Peyer's patch (tissue), 4 donors: ENCODE results near the gene CD9. TPM values are rescaled to one million over a fixed set of nuclear protein-coding genes. Genes with fewer than 3 reads are reported as not detected.

Experiments used
- DNase-seq, 3 donors: peaks; one replicate each; pipeline ENCODE4 v3.0.0-alpha.2; 2017 to 2019
- H3K27ac ChIP-seq, 4 donors: fragments of 200-600 bp; sonication (generic); one replicate each; pipeline ENCODE4 v1.5.1; 2016 to 2019
- H3K27me3 ChIP-seq, 2 donors: fragments of 200-600 bp; sonication (generic); one replicate each; pipeline ENCODE4 v1.5.1; 2019
- H3K36me3 ChIP-seq, 3 donors: fragments of 200-600 bp; sonication (generic); one replicate each; pipeline ENCODE4 v1.5.1; 2016 to 2019
- H3K4me1 ChIP-seq, 4 donors: fragments of 200-600 bp; sonication (generic); one replicate each; pipeline ENCODE4 v1.5.1; 2016 to 2019
- H3K4me3 ChIP-seq, 4 donors: fragments of 200-600 bp; sonication (generic); 1 replicate in 3 of 4; 2 replicates in 1 of 4; pipeline ENCODE4 v1.5.1; 2016 to 2019; ENCODE audit warnings: mild to moderate bottlenecking in 1 of 4
- H3K9me3 ChIP-seq, 4 donors: fragments of 200-600 bp; sonication (generic); one replicate each; pipeline ENCODE4 v1.5.1; 2016 to 2019; ENCODE audit warnings: mild to moderate bottlenecking in 1 of 4
- CTCF ChIP-seq, 6 experiments: fragments of 450-650 bp in 4 of 6; fragments of 200-600 bp in 2 of 6; sonication (generic) in 1 of 6; IDR thresholded peaks; one replicate each; pipeline ENCODE4 v1.5.1; 2017 to 2019; ENCODE audit warnings: antibody characterized with exemption in 6 of 6, mild to moderate bottlenecking in 3 of 6, moderate library complexity in 1 of 6
- POLR2A ChIP-seq, 2 donors: fragments of 450-650 bp; IDR thresholded peaks; one replicate each; pipeline ENCODE4 v1.5.1; 2017; ENCODE audit warnings: antibody characterized with exemption in 2 of 2, mild to moderate bottlenecking in 2 of 2, moderate library complexity in 2 of 2
- total RNA-seq, 4 donors: library from RNA; depleted of rRNA; stranded (reverse); fragments of >200 nt; gene quantifications; one replicate each; pipeline ENCODE4 v1.1.0, GENCODE V29; 2016

The CD9 gene
- total RNA-seq, 4 donors from 2014 or later = 31.4 to 176 (median 141) TPM

- Histone ChIP-seq H3K4me1 (peaks cover 4 to 56% (median 14%) of the 10 kb centered on the region in 4 donors), H3K4me3 (no peak overlapping the region), H3K9me3 (no peaks in the 10 kb centered on the region), H3K36me3 (peaks cover 0 to 40% (median 0%) of the 10 kb centered on the region in 3 donors), H3K27ac (peak overlapping the region in 3 of 4 donors; percentile 53 to 94 (median 66)), H3K27me3 (no peaks in the 10 kb centered on the region)
- DNase-seq = peak in 2 of 3 donors; percentile 85 to 88
- TF ChIP-seq POLR2A (IDR thresholded peaks at IDR 0.05) (peak in 1 of 2 donors; percentile 22), CTCF (IDR thresholded peaks at IDR 0.05) (no peak)
These were observed 35.3 kb downstream of the CD9 start for GRCh38 chr12:6235499-6235898.

GRCh38 chr12:6235906-6236640 is 35.9 kb downstream of the CD9 start:
- TF ChIP-seq CTCF (IDR thresholded peaks at IDR 0.05) (no peak), POLR2A (IDR thresholded peaks at IDR 0.05) (no peak)
- Histone ChIP-seq H3K36me3 (peaks cover 0 to 40% (median 0%) of the 10 kb centered on the region in 3 donors), H3K4me3 (no peak overlapping the region), H3K9me3 (no peaks in the 10 kb centered on the region), H3K27me3 (no peaks in the 10 kb centered on the region), H3K4me1 (peaks cover 0 to 50% (median 9%) of the 10 kb centered on the region in 4 donors), H3K27ac (peak overlapping the region in 3 of 4 donors; percentile 53 to 94 (median 66))
- no peak for DNase-seq

- H3K27me3 ChIP-seq = no peaks in the 10 kb centered on the region
- no peak for DNase-seq
- H3K4me1 ChIP-seq = peaks cover 0 to 45% (median 5%) of the 10 kb centered on the region in 4 donors
- H3K4me3 ChIP-seq = no peak overlapping the region
- TF ChIP-seq CTCF (IDR thresholded peaks at IDR 0.05) (no peak), POLR2A (IDR thresholded peaks at IDR 0.05) (no peak)
- H3K9me3 ChIP-seq = no peaks in the 10 kb centered on the region
- no peak overlapping the region for H3K27ac ChIP-seq
- peaks cover 0 to 40% (median 0%) of the 10 kb centered on the region in 3 donors for H3K36me3 ChIP-seq
These were observed 36.4 kb downstream of the CD9 start for GRCh38 chr12:6236641-6236940.

GRCh38 chr12:6237830-6238229 is 37.6 kb downstream of the CD9 start:
- H3K36me3 ChIP-seq = peaks cover 0 to 40% (median 0%) of the 10 kb centered on the region in 3 donors
- peaks cover 0 to 33% (median under 1%) of the 10 kb centered on the region in 4 donors for H3K4me1 ChIP-seq
- no peak overlapping the region for H3K27ac ChIP-seq
- H3K9me3 ChIP-seq = no peaks in the 10 kb centered on the region
- H3K27me3 ChIP-seq = no peaks in the 10 kb centered on the region
- TF ChIP-seq POLR2A (IDR thresholded peaks at IDR 0.05) (no peak), CTCF (IDR thresholded peaks at IDR 0.05) (no peak)
- DNase-seq = no peak
- no peak overlapping the region for H3K4me3 ChIP-seq

- DNase-seq = no peak
- no peak for TF ChIP-seq POLR2A (IDR thresholded peaks at IDR 0.05)
- no peak for TF ChIP-seq CTCF (IDR thresholded peaks at IDR 0.05)
- peaks cover 0 to 40% (median 0%) of the 10 kb centered on the region in 3 donors for H3K36me3 ChIP-seq
- H3K27ac ChIP-seq = no peak overlapping the region
- peaks cover 0 to 22% (median 0%) of the 10 kb centered on the region in 4 donors for H3K4me1 ChIP-seq
- no peak overlapping the region for H3K4me3 ChIP-seq
- H3K9me3 ChIP-seq = no peaks in the 10 kb centered on the region
- no peaks in the 10 kb centered on the region for H3K27me3 ChIP-seq
These were observed 38.7 kb downstream of the CD9 start for GRCh38 chr12:6238875-6239274.
